Endothelial cell of umbilical vein (primary cell): ENCODE results near the gene MPIG6B. TPM values are rescaled to one million over a fixed set of nuclear protein-coding genes. Genes with fewer than 3 reads are reported as not detected.

Experiments used
- BruUV-seq: library from RNA; stranded (reverse); fragments of 400-500 nt; replicated peaks from 2 replicates; lab custom pipeline; 2021; lab: Mats Ljungman, UMichigan
- CTCF ChIA-PET: fragments of 300-600, 350-600 bp; sonication (Branson Sonifier 250); formaldehyde crosslinking; loops from one replicate; lab custom pipeline; 2021; ENCODE audit warnings: antibody characterized with exemption, inconsistent platforms; lab: Charles Lee
- POLR2A ChIA-PET: fragments of 300-600, 350-600 bp; sonication (Branson Sonifier 250); formaldehyde crosslinking; loops from one replicate; lab custom pipeline; 2021; ENCODE audit warnings: antibody characterized with exemption, inconsistent platforms; lab: Charles Lee
- DNase-seq: peaks from one replicate; pipeline ENCODE4 v3.0.0-alpha.2; 2011; ENCODE audit warnings: low read depth, low spot score
- FAIRE-seq: peaks from 2 replicates; lab custom pipeline; 2011; peaks lifted over from hg19 to GRCh38; lab: Jason Lieb, UNC
- H2AFZ ChIP-seq: 2 replicates; pipeline ENCODE4 v1.6.0; 2012; ENCODE audit warnings: low read depth, low read length, control low read depth, inconsistent platforms
- H3K27ac ChIP-seq: 2 replicates; pipeline ENCODE4 v1.5.1; 2011; ENCODE audit warnings: low read depth, mild to moderate bottlenecking, control low read depth, low read length, moderate library complexity; ENCODE audit not compliant: insufficient read depth
- H3K27me3 ChIP-seq, 2 experiments: 2 replicates each; pipeline versions ENCODE4 v1.6.0 to v1.6.1; 2011; ENCODE audit warnings: low read length in 2 of 2, mixed read lengths in 1 of 2; ENCODE audit not compliant: control insufficient read depth in 2 of 2, insufficient read depth in 2 of 2
- H3K36me3 ChIP-seq, 2 experiments: 2 replicates in 1 of 2; 3 replicates in 1 of 2; pipeline ENCODE4 v1.5.1; 2011; ENCODE audit warnings: low read length in 2 of 2, mild to moderate bottlenecking in 1 of 2, moderate library complexity in 1 of 2; ENCODE audit not compliant: control insufficient read depth in 2 of 2, insufficient read depth in 2 of 2; ENCODE audit errors: extremely low read depth in 1 of 2
- H3K4me1 ChIP-seq: 3 replicates; pipeline ENCODE4 v1.5.1; 2011; ENCODE audit warnings: mild to moderate bottlenecking, low read length; ENCODE audit not compliant: control insufficient read depth, insufficient read depth; ENCODE audit errors: extremely low read depth
- H3K4me2 ChIP-seq: 2 replicates; pipeline ENCODE4 v1.6.1; 2011; ENCODE audit warnings: low read length, control low read depth, mixed read lengths; ENCODE audit not compliant: insufficient read depth
- H3K4me3 ChIP-seq, 3 experiments: fragments of 200-600 bp in 1 of 3; sonication (generic), shearing (Covaris generic) in 1 of 3; replicated peaks in 1 of 3; 2 replicates each; pipeline ENCODE4 v1.5.1; 2011 to 2016; ENCODE audit warnings: control low read depth in 3 of 3, low read length in 3 of 3, mild to moderate bottlenecking in 2 of 3, inconsistent platforms in 1 of 3, low read depth in 1 of 3, moderate library complexity in 1 of 3; ENCODE audit not compliant: insufficient read depth in 1 of 3
- H3K79me2 ChIP-seq: 2 replicates; pipeline ENCODE4 v1.6.0; 2012; ENCODE audit warnings: low read length, inconsistent platforms; ENCODE audit not compliant: control insufficient read depth, insufficient read depth
- H3K9ac ChIP-seq: replicated peaks from 2 replicates; pipeline ENCODE3; 2011; ENCODE audit warnings: low read length, control low read depth; ENCODE audit not compliant: insufficient read depth; ENCODE audit errors: extremely low read depth
- H3K9me1 ChIP-seq: replicated peaks from 3 replicates; pipeline ENCODE4 v1.6.0; 2011; ENCODE audit warnings: mild to moderate bottlenecking, low read length; ENCODE audit not compliant: control insufficient read depth, insufficient read depth; ENCODE audit errors: extremely low read depth
- H3K9me3 ChIP-seq: replicated peaks from 2 replicates; pipeline ENCODE4 v1.5.1; 2012; ENCODE audit warnings: low read length, inconsistent platforms; ENCODE audit not compliant: control insufficient read depth, insufficient read depth
- H4K20me1 ChIP-seq: replicated peaks from 2 replicates; pipeline ENCODE3; 2011; ENCODE audit warnings: mild to moderate bottlenecking, low read length; ENCODE audit not compliant: control insufficient read depth, insufficient read depth; ENCODE audit errors: extremely low read depth
- FOS ChIP-seq: IDR thresholded peaks from 2 replicates; pipeline ENCODE4 v1.6.1; 2011; ENCODE audit warnings: mild to moderate bottlenecking, low read length, moderate library complexity, borderline replicate concordance; ENCODE audit not compliant: insufficient read depth
- POLR2A ChIP-seq: IDR thresholded peaks from 2 replicates; pipeline ENCODE4 v1.6.1; 2012; ENCODE audit warnings: low read depth, mild to moderate bottlenecking, control low read depth, low read length
- POLR2AphosphoS5 ChIP-seq: IDR thresholded peaks from 2 replicates; pipeline ENCODE4 v1.6.1; 2012; ENCODE audit warnings: low read depth, mild to moderate bottlenecking, control low read depth, low read length, moderate library complexity; ENCODE audit not compliant: insufficient read depth
- dilution Hi-C: fragments of 300-500 bp; cut with MboI; formaldehyde crosslinking; loops from one replicate; pipeline ENCODE4 v1.15.0; 2019; ENCODE audit warnings: low sequenced_read_pairs; ENCODE audit not compliant: extremely low pct_ligation_motif_present
- intact Hi-C: fragments of 100-400 bp; cut with micrococcal nuclease; formaldehyde crosslinking; loops from one replicate; pipeline ENCODE4 v1.10.0; 2022
- polyA plus RNA-seq, 4 experiments: library from polyadenylated mRNA; depleted of rRNA in 3 of 4; stranded (reverse) in 3 of 4; unstranded in 1 of 4; fragments of >200 nt; gene quantifications; 2 replicates each; pipeline versions ENCODE4 v1.2.1 to v1.2.3, GENCODE V29; 2011 to 2012; ENCODE audit warnings: missing spikeins in 1 of 4
- total RNA-seq: library from RNA; stranded (reverse); gene quantifications from 2 replicates; pipeline ENCODE4 v1.2.3, GENCODE V29; 2021
- TF ChIP-seq, protein P1 (sequence below), 2 donors: IDR thresholded peaks; 1 replicate in 1 of 2; 2 replicates in 1 of 2; pipeline ENCODE4 v1.5.1; 2011; ENCODE audit warnings: low read length in 2 of 2, mild to moderate bottlenecking in 2 of 2, moderate library complexity in 2 of 2, control low read depth in 1 of 2, inconsistent platforms in 1 of 2, low read depth in 1 of 2; ENCODE audit not compliant: insufficient read depth in 1 of 2; ENCODE audit errors: extremely low read depth in 1 of 2

Gene MPIG6B
- total and polyA plus RNA-seq, 2 donors (not counting 3 experiments of a cell fraction or from before 2014, with no cell fraction given), result not detected

DNA sequence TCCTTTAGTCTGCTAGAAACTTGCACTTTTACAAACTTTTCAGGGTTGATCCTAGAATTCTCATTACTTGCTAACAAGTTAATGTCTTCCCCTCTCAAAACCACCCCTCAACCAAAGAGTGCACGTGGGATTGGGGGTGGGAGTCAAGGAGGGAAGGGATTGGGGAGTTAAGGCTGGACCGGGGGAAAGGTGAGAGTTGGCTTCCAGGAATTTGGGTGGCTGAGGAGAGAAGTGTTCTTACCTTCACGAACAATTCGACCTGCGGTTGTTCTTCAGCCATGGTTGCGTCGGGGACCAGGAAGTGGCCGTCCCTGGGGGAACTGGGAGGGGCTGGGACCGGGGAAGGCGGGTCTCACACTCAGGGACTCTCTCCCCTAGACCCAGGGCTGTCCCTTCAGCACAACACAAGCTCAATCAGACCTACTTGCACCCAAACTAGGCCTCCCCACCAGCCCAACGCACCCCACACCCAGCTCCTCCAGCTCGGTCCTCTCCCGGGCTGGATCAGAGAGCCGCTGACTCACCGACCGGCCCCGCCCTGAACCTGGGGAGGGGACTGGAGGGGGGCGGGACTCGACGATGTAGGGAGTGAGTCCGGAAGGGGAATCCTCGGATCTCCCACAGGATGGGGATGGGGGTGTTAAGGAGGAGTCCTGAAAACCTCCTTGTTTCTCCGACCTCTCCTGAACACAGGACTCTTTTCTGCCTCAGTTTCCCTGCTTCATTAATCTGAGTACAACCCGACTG lies 13.0 kb downstream of the MPIG6B start, which contains the start of gene CLIC1:
CLIC1 (minus strand) TSS at position 510 of the 747 bp plus-strand sequence; CDS start at position 280, 230 bp downstream.
- H3K9me1 ChIP-seq, result no peaks in the 10 kb centered on the region
- DNase-seq (peak; percentile 82), FAIRE-seq (peak; percentile 82)
- H3K9ac ChIP-seq, result peak within 1 kb of the TSS; percentile 96
- H4K20me1 ChIP-seq, result no peaks in the 10 kb centered on the region
- TF ChIP-seq, protein P1, sequence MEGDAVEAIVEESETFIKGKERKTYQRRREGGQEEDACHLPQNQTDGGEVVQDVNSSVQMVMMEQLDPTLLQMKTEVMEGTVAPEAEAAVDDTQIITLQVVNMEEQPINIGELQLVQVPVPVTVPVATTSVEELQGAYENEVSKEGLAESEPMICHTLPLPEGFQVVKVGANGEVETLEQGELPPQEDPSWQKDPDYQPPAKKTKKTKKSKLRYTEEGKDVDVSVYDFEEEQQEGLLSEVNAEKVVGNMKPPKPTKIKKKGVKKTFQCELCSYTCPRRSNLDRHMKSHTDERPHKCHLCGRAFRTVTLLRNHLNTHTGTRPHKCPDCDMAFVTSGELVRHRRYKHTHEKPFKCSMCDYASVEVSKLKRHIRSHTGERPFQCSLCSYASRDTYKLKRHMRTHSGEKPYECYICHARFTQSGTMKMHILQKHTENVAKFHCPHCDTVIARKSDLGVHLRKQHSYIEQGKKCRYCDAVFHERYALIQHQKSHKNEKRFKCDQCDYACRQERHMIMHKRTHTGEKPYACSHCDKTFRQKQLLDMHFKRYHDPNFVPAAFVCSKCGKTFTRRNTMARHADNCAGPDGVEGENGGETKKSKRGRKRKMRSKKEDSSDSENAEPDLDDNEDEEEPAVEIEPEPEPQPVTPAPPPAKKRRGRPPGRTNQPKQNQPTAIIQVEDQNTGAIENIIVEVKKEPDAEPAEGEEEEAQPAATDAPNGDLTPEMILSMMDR (IDR thresholded peaks at IDR 0.05; ENCODE audit: extremely low read depth in 1 of 2, insufficient read depth in 1 of 2, low read depth in 1 of 2, low read length in 2 of 2), result no peak
- TF ChIP-seq POLR2AphosphoS5 (peak; percentile 73), FOS (peak; percentile 74), POLR2A (peak; percentile 92)
- POLR2A ChIA-PET, result interaction anchor here (0.5 to 2.2 kb wide), 5 partner anchors 25 to 91 kb away, joined by 3 to 11 read pairs (median 3); partner anchors contain the start of genes HSPA1A, HSPA1B and HSPA1L
- TSS peak; percentile 64 for BruUV-seq
- H3K4me3 ChIP-seq, result peak within 1 kb of the TSS; percentile 86 to 98 (median 96)
- no peaks in the 10 kb centered on the region for H3K9me3 ChIP-seq
- dilution Hi-C loops (no loop called here), intact Hi-C loops (loop anchor here (10.0 kb wide), 1 partner anchor 191 kb away; the partner anchor contains the start of genes ATP6V1G2, DDX39B and NFKBIL1)
- CTCF ChIA-PET, result interaction anchor here (0.7 to 6.0 kb wide), 4 partner anchors 34 to 94 kb away, joined by 3 to 55 read pairs (median 6); partner anchors contain the start of gene VARS1
- H3K27ac ChIP-seq, result peak within 1 kb of the TSS; percentile 94
- peaks cover 42% of the 10 kb centered on the region for H3K4me1 ChIP-seq
- H3K27me3 ChIP-seq, result no peaks in the 10 kb centered on the region
- peaks cover 13 to 20% of the 10 kb centered on the region in 2 experiments for H3K36me3 ChIP-seq
- H3K4me2 ChIP-seq, result peak within 1 kb of the TSS; percentile 93
- peak within 1 kb of the TSS; percentile 8 for H2AFZ ChIP-seq
- H3K79me2 ChIP-seq, result peaks cover 42% of the 10 kb centered on the region
